WTC11 (cell line): ENCODE measurements around the gene SEC24B. TPM values are rescaled to one million over a fixed set of nuclear protein-coding genes. Genes with fewer than 3 reads are reported as not detected.

Experiments
- ATAC-seq: fragments of 200-7000 bp; cut with Tn5 transposase; 2 replicates; pipeline ENCODE4 v1.10.0; 2021; ENCODE audit warnings: mild to moderate bottlenecking, moderate library complexity
- CTCF ChIA-PET: fragments of 300-600 bp; sonication (Branson Sonifier 250); formaldehyde crosslinking; loops from one replicate; lab custom pipeline; 2021; ENCODE audit warnings: antibody characterized with exemption; lab: Charles Lee
- POLR2A ChIA-PET: fragments of 350-600 bp; sonication (Branson Sonifier 250); formaldehyde crosslinking; loops from one replicate; lab custom pipeline; 2021; ENCODE audit warnings: antibody characterized with exemption; lab: Charles Lee
- DNase-seq: peaks from one replicate; pipeline ENCODE4 v3.0.0; 2021; ENCODE audit warnings: low spot score
- H3K27ac Mint-ChIP-seq: 2 replicates; pipeline ENCODE4 v1.8.0; 2021; ENCODE audit warnings: mixed read lengths
- H3K27me3 Mint-ChIP-seq: 2 replicates; pipeline ENCODE4 v1.8.0; 2021; ENCODE audit warnings: low read depth, mild to moderate bottlenecking, moderate library complexity, mixed read lengths
- H3K36me3 Mint-ChIP-seq: 2 replicates; pipeline ENCODE4 v1.8.0; 2021; ENCODE audit warnings: mixed read lengths
- H3K4me1 Mint-ChIP-seq: 2 replicates; pipeline ENCODE4 v1.8.0; 2022; ENCODE audit warnings: mixed read lengths
- H3K4me3 Mint-ChIP-seq: 2 replicates; pipeline ENCODE4 v1.8.0; 2021; ENCODE audit warnings: mild to moderate bottlenecking, moderate library complexity, mixed read lengths
- H3K9me3 Mint-ChIP-seq: 2 replicates; pipeline ENCODE4 v1.8.0; 2021; ENCODE audit warnings: mixed read lengths
- ATF1 ChIP-seq: sonication (generic); formaldehyde crosslinking; IDR thresholded peaks from 2 replicates; pipeline ENCODE4 v1.8.1; 2023; ENCODE audit warnings: mild to moderate bottlenecking, moderate library complexity, missing genetic modification reagents
- FOXK1 ChIP-seq: sonication (generic); formaldehyde crosslinking; IDR thresholded peaks from 2 replicates; pipeline ENCODE4 v1.8.0; 2022; ENCODE audit warnings: mild to moderate bottlenecking, moderate library complexity, missing genetic modification reagents
- GRHL2 ChIP-seq: fragments of 250-450 bp; sonication (Bioruptor Pico); IDR thresholded peaks from 2 replicates; pipeline ENCODE4 v1.8.0; 2022; ENCODE audit warnings: mild to moderate bottlenecking, moderate library complexity; ENCODE audit not compliant: insufficient replicate concordance, severe bottlenecking
- GTF2I ChIP-seq: fragments of 250-450 bp; sonication (Bioruptor Pico); conservative IDR thresholded peaks from 2 replicates; pipeline ENCODE4 v1.4.0; 2021; ENCODE audit warnings: mild to moderate bottlenecking
- MXD4 ChIP-seq: fragments of 250-450 bp; sonication (Bioruptor Pico); IDR thresholded peaks from 2 replicates; pipeline ENCODE4 v1.8.0; 2021; ENCODE audit warnings: mild to moderate bottlenecking, moderate library complexity, borderline replicate concordance
- TEAD4 ChIP-seq: sonication (generic); formaldehyde crosslinking; IDR thresholded peaks from 2 replicates; pipeline ENCODE4 v1.8.0; 2022; ENCODE audit warnings: mild to moderate bottlenecking, missing genetic modification reagents
- TP53 ChIP-seq: sonication (generic); formaldehyde crosslinking; IDR thresholded peaks from 2 replicates; pipeline ENCODE4 v1.8.1; 2023; ENCODE audit warnings: mild to moderate bottlenecking, missing genetic modification reagents
- ZBTB21 ChIP-seq: sonication (generic); formaldehyde crosslinking; IDR thresholded peaks from 2 replicates; pipeline ENCODE4 v1.8.1; 2023; ENCODE audit warnings: mild to moderate bottlenecking, missing genetic modification reagents, borderline replicate concordance
- ZNF138 ChIP-seq: sonication (generic); formaldehyde crosslinking; conservative IDR thresholded peaks from 2 replicates; pipeline ENCODE4 v1.8.1; 2022; ENCODE audit warnings: mild to moderate bottlenecking, moderate library complexity, missing genetic modification reagents
- ZNF416 ChIP-seq: fragments of 250-450 bp; sonication (Bioruptor Pico); IDR thresholded peaks from 2 replicates; pipeline ENCODE4 v1.9.0; 2021; ENCODE audit warnings: mild to moderate bottlenecking, inconsistent platforms
- ZNF423 ChIP-seq: fragments of 250-450 bp; sonication (Bioruptor Pico); IDR thresholded peaks from 2 replicates; pipeline ENCODE4 v2.1.2; 2022; ENCODE audit warnings: mild to moderate bottlenecking, moderate library complexity
- ZNF671 ChIP-seq: fragments of 250-450 bp; sonication (Bioruptor Pico); IDR thresholded peaks from 2 replicates; pipeline ENCODE4 v1.8.0; 2021; ENCODE audit warnings: mild to moderate bottlenecking
- total RNA-seq: library from RNA; stranded (reverse); gene quantifications from 3 replicates; pipeline ENCODE4 v1.2.3, GENCODE V29; 2021
- TF ChIP-seq, protein P1 (sequence below): fragments of 250-450 bp; sonication (Bioruptor Pico); IDR thresholded peaks from 2 replicates; pipeline ENCODE4 v1.9.0; 2021; ENCODE audit warnings: mild to moderate bottlenecking
- TF ChIP-seq, protein P2 (sequence below): sonication (generic); formaldehyde crosslinking; IDR thresholded peaks from 2 replicates; pipeline ENCODE4 v1.8.0; 2022; ENCODE audit warnings: mild to moderate bottlenecking, missing genetic modification reagents
- TF ChIP-seq, protein P3 (sequence below): sonication (generic); formaldehyde crosslinking; IDR thresholded peaks from 2 replicates; pipeline ENCODE4 v1.8.0; 2023; ENCODE audit warnings: missing genetic modification reagents
- TF ChIP-seq, protein P4 (sequence below): sonication (generic); formaldehyde crosslinking; IDR thresholded peaks from 2 replicates; pipeline ENCODE4 v1.8.1; 2022; ENCODE audit warnings: low read depth, mild to moderate bottlenecking, moderate library complexity, missing genetic modification reagents, borderline replicate concordance
- TF ChIP-seq, protein P5 (sequence below): sonication (generic); formaldehyde crosslinking; IDR thresholded peaks from 2 replicates; pipeline ENCODE4 v1.8.0; 2022; ENCODE audit warnings: mild to moderate bottlenecking, missing genetic modification reagents
- TF ChIP-seq, protein P6 (sequence below): sonication (generic); formaldehyde crosslinking; IDR thresholded peaks from 2 replicates; pipeline ENCODE4 v1.8.1; 2022; ENCODE audit warnings: low read depth, missing genetic modification reagents, borderline replicate concordance
- TF ChIP-seq, protein P7 (sequence below): fragments of 250-450 bp; sonication (Bioruptor Pico); IDR thresholded peaks from 2 replicates; pipeline ENCODE4 v1.8.0; 2021; ENCODE audit warnings: mild to moderate bottlenecking

SEC24B gene
- total RNA-seq, 1 experiment from 2014 or later = 24.0 TPM

DNA sequence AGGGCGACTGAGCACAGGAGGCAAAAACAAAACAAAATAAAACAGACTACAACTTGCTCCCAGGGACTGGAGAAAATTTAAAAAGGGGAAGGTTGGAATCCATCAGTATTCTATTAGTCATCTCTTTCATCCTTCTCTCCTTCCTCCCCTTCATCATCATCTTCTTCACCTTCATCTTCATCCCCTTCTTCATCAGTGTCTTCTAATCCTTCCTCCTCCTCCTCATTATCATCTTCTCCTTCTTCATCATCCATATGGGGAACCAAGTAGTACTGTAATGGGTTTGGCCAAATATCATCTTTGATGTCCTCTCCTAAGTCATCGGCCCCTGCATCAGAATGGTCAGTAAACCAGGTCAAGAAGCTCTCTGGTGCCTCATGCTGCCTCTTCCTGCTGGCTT lies 119.5 kb downstream of the SEC24B start:
- DNase-seq (no peak), ATAC-seq (no peak)
- H3K36me3 Mint-ChIP-seq = peaks cover 4% of the 10 kb centered on the region; the same call in 1 of the 2 replicates
- H3K4me3 Mint-ChIP-seq = no peak overlapping the region
- POLR2A ChIA-PET = no interaction called here
- H3K9me3 Mint-ChIP-seq = peaks cover 4% of the 10 kb centered on the region
- no peak overlapping the region for H3K27ac Mint-ChIP-seq
- H3K4me1 Mint-ChIP-seq = peaks cover 10% of the 10 kb centered on the region
- CTCF ChIA-PET = no interaction called here
- no peaks in the 10 kb centered on the region; the same call in none of the 2 replicates for H3K27me3 Mint-ChIP-seq
- TF ChIP-seq, protein P1, sequence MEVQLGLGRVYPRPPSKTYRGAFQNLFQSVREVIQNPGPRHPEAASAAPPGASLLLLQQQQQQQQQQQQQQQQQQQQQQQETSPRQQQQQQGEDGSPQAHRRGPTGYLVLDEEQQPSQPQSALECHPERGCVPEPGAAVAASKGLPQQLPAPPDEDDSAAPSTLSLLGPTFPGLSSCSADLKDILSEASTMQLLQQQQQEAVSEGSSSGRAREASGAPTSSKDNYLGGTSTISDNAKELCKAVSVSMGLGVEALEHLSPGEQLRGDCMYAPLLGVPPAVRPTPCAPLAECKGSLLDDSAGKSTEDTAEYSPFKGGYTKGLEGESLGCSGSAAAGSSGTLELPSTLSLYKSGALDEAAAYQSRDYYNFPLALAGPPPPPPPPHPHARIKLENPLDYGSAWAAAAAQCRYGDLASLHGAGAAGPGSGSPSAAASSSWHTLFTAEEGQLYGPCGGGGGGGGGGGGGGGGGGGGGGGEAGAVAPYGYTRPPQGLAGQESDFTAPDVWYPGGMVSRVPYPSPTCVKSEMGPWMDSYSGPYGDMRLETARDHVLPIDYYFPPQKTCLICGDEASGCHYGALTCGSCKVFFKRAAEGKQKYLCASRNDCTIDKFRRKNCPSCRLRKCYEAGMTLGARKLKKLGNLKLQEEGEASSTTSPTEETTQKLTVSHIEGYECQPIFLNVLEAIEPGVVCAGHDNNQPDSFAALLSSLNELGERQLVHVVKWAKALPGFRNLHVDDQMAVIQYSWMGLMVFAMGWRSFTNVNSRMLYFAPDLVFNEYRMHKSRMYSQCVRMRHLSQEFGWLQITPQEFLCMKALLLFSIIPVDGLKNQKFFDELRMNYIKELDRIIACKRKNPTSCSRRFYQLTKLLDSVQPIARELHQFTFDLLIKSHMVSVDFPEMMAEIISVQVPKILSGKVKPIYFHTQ (CRISPR knock-in tag) = no peak
- TF ChIP-seq ZNF416 = no peak
- no peak for TF ChIP-seq ZNF138
- TF ChIP-seq, protein P2, sequence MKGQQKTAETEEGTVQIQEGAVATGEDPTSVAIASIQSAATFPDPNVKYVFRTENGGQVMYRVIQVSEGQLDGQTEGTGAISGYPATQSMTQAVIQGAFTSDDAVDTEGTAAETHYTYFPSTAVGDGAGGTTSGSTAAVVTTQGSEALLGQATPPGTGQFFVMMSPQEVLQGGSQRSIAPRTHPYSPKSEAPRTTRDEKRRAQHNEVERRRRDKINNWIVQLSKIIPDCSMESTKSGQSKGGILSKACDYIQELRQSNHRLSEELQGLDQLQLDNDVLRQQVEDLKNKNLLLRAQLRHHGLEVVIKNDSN (CRISPR knock-in tag) = no peak
- TF ChIP-seq, protein P3, sequence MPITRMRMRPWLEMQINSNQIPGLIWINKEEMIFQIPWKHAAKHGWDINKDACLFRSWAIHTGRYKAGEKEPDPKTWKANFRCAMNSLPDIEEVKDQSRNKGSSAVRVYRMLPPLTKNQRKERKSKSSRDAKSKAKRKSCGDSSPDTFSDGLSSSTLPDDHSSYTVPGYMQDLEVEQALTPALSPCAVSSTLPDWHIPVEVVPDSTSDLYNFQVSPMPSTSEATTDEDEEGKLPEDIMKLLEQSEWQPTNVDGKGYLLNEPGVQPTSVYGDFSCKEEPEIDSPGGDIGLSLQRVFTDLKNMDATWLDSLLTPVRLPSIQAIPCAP (CRISPR knock-in tag) = no peak
- no peak for TF ChIP-seq GTF2I (CRISPR knock-in tag)
- TF ChIP-seq, protein P4, sequence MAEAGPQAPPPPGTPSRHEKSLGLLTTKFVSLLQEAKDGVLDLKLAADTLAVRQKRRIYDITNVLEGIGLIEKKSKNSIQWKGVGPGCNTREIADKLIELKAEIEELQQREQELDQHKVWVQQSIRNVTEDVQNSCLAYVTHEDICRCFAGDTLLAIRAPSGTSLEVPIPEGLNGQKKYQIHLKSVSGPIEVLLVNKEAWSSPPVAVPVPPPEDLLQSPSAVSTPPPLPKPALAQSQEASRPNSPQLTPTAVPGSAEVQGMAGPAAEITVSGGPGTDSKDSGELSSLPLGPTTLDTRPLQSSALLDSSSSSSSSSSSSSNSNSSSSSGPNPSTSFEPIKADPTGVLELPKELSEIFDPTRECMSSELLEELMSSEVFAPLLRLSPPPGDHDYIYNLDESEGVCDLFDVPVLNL (CRISPR knock-in tag) = no peak
- TF ChIP-seq, protein P5, sequence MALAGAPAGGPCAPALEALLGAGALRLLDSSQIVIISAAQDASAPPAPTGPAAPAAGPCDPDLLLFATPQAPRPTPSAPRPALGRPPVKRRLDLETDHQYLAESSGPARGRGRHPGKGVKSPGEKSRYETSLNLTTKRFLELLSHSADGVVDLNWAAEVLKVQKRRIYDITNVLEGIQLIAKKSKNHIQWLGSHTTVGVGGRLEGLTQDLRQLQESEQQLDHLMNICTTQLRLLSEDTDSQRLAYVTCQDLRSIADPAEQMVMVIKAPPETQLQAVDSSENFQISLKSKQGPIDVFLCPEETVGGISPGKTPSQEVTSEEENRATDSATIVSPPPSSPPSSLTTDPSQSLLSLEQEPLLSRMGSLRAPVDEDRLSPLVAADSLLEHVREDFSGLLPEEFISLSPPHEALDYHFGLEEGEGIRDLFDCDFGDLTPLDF (CRISPR knock-in tag) = no peak
- no peak for TF ChIP-seq ATF1
- TF ChIP-seq, protein P6, sequence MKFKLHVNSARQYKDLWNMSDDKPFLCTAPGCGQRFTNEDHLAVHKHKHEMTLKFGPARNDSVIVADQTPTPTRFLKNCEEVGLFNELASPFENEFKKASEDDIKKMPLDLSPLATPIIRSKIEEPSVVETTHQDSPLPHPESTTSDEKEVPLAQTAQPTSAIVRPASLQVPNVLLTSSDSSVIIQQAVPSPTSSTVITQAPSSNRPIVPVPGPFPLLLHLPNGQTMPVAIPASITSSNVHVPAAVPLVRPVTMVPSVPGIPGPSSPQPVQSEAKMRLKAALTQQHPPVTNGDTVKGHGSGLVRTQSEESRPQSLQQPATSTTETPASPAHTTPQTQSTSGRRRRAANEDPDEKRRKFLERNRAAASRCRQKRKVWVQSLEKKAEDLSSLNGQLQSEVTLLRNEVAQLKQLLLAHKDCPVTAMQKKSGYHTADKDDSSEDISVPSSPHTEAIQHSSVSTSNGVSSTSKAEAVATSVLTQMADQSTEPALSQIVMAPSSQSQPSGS (CRISPR knock-in tag) = no peak
- TF ChIP-seq ZBTB21 (CRISPR knock-in tag) = no peak
- no peak for TF ChIP-seq FOXK1
- TF ChIP-seq TP53 = no peak
- TF ChIP-seq TEAD4 = no peak
- no peak for TF ChIP-seq ZNF671 (CRISPR knock-in tag)
- TF ChIP-seq ZNF423 = no peak
- no peak for TF ChIP-seq GRHL2
- TF ChIP-seq, protein P7, sequence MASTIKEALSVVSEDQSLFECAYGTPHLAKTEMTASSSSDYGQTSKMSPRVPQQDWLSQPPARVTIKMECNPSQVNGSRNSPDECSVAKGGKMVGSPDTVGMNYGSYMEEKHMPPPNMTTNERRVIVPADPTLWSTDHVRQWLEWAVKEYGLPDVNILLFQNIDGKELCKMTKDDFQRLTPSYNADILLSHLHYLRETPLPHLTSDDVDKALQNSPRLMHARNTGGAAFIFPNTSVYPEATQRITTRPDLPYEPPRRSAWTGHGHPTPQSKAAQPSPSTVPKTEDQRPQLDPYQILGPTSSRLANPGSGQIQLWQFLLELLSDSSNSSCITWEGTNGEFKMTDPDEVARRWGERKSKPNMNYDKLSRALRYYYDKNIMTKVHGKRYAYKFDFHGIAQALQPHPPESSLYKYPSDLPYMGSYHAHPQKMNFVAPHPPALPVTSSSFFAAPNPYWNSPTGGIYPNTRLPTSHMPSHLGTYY (CRISPR knock-in tag) = no peak
- no peak for TF ChIP-seq MXD4 (CRISPR knock-in tag)
